SK-N-SH (cell line): ENCODE data around the gene SLC8A1.

Source experiments
- GABPA ChIP-seq: IDR thresholded peaks from 2 replicates; pipeline ENCODE4 v1.4.0; 2012; ENCODE audit warnings: low read depth, mild to moderate bottlenecking
- MEF2A ChIP-seq: IDR thresholded peaks from 2 replicates; pipeline ENCODE4 v1.4.0; 2012; ENCODE audit warnings: low read depth, borderline replicate concordance
- POLR2AphosphoS5 ChIP-seq: IDR thresholded peaks from 2 replicates; pipeline ENCODE4 v1.6.1; 2012; ENCODE audit warnings: low read depth, low read length
- TF ChIP-seq, protein P1 (sequence below): fragments of 150-350 bp; IDR thresholded peaks from 2 replicates; pipeline ENCODE4 v1.6.1; 2017; ENCODE audit warnings: antibody characterized with exemption, low read length, low read depth, borderline replicate concordance
- TF ChIP-seq, protein P2 (sequence below): IDR thresholded peaks from 2 replicates; pipeline ENCODE4 v1.4.0; 2012; ENCODE audit warnings: low read depth, borderline replicate concordance

DNA sequence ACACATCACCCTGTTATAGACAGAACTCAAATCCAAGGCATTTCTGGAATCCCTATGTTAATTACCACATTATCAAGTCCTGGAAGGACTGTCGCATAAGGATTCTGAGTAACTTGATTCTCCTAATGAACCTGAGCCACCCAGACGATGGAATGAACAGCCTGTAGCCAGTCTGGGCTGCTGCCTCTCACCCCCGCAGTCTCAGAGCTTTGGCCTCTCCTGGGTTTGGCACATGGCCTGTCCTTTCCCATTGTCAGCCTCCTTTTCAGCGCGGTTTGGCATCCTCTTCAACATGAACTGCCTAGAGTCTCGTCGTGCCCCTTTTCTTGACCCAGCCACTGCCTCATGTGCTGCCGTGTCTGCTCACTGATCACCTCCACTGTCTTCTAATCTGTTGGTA is 147.6 kb downstream of the SLC8A1 start:
- TF ChIP-seq, protein P1, sequence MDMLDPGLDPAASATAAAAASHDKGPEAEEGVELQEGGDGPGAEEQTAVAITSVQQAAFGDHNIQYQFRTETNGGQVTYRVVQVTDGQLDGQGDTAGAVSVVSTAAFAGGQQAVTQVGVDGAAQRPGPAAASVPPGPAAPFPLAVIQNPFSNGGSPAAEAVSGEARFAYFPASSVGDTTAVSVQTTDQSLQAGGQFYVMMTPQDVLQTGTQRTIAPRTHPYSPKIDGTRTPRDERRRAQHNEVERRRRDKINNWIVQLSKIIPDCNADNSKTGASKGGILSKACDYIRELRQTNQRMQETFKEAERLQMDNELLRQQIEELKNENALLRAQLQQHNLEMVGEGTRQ = no peak
- no peak for TF ChIP-seq GABPA
- TF ChIP-seq POLR2AphosphoS5 = no peak
- TF ChIP-seq, protein P2, sequence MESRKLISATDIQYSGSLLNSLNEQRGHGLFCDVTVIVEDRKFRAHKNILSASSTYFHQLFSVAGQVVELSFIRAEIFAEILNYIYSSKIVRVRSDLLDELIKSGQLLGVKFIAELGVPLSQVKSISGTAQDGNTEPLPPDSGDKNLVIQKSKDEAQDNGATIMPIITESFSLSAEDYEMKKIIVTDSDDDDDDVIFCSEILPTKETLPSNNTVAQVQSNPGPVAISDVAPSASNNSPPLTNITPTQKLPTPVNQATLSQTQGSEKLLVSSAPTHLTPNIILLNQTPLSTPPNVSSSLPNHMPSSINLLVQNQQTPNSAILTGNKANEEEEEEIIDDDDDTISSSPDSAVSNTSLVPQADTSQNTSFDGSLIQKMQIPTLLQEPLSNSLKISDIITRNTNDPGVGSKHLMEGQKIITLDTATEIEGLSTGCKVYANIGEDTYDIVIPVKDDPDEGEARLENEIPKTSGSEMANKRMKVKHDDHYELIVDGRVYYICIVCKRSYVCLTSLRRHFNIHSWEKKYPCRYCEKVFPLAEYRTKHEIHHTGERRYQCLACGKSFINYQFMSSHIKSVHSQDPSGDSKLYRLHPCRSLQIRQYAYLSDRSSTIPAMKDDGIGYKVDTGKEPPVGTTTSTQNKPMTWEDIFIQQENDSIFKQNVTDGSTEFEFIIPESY = no peak
- no peak for TF ChIP-seq MEF2A
